Hematopoietic multipotent progenitor cell treated with erythropoietin and hydrocortisone succinate and interleukin-3 and kit ligand, for 8 days (in vitro differentiated cells): ENCODE results near the gene ARMH4.
"Not testable (repeated sequence)": the region's sequence is repeated elsewhere in the genome, so short reads cannot be mapped to it uniquely, and the experiment has no call there.

Experiments used
- DNase-seq: peaks from one replicate; pipeline ENCODE4 v3.0.0-alpha.2; 2015

ARMH4 gene

DNA sequence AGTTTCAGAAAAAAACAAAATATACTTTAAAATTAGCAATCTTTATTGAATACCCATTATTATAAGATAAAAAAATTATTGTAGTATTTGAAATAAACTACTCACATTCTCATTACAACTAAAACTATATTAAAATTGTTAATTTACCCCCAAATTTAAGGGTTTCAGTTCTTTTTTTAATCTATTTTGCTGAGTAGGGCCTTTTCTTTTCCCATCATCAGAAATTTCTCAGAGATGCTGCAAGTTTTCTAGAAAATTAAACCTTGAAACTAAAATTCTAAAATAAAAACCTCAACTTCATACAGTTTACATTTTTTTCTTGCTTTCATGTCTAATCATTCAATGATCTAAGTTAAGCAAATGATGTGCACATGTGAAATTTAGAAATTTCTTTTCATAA, 10.1 kb downstream of the ARMH4 start:
- DNase-seq, result no peak

- peak; percentile 42 for DNase-seq
Observed at GRCh38 chr14:58138714-58139482, 13.1 kb downstream of the ARMH4 start.

DNA sequence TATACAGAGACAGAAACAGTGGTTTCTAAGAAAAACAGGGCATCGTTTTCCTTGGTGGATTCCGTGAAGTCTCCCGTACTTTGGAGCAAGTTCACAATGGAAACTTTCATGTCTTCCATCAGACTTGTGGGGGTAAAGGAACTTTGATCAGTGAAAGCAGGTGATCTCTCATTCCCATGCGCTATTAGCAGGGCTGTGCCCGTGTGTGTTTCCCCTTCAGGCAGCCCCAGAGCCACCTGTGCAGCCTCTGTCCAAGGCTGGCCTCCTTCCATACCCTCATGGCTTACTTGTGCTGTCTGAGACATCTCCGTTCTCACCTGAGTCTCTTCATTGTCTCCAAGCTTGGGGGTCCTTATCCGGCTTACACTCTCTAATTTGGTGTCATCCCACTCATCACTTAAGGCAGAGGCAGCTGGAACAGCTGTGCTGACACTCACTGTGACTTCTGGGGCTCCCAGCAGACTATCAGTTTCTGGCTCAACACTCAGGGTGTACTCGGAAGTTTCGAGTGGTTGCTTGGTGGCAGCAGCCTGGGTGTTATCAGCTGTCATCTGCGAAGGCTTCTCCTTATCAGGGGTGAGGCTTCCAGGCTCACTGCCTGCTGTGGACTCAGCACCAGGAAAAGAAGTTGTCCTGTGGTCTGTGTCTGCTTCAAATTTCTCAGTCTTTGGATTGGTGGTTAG, 13.8 kb downstream of the ARMH4 start:
- DNase-seq, result peak; percentile 93

- no peak for DNase-seq
Observed at GRCh38 chr14:58133739-58134138, 18.3 kb downstream of the ARMH4 start.

GRCh38 chr14:58131386-58131785, 20.6 kb downstream of the ARMH4 start:
- peak; percentile 17 for DNase-seq

DNA sequence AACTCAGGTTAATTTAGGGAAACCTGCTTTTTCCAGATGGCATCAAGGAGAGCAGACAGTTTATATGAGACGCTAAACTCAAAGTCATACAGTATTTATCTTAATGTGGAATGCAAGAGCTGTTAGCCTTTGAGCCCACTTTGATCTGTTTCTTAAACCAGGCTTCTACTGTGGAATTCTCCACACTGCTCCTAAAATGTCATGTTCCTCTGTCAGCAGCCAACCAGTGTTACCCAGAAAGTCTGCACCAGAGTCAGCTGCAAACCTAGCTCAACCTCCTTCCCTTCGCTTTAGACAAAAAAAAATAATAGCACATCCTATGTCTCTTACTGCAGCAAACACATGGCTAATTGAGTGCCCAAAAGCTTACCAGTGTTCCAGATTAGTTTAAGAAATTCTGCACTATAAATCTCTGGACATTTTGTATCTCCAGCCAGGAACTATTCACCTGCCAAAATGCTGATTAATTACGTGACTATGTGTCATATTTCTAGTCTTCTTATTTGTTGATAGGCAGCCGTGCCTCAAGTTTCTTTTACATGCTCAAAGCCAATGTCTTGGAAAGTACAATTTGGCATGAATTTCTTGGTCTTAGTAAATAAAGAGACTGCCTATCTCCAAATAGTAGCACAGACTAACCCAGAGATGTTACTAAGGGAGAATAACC, 21.8 kb downstream of the ARMH4 start:
- DNase-seq, result no peak

DNA sequence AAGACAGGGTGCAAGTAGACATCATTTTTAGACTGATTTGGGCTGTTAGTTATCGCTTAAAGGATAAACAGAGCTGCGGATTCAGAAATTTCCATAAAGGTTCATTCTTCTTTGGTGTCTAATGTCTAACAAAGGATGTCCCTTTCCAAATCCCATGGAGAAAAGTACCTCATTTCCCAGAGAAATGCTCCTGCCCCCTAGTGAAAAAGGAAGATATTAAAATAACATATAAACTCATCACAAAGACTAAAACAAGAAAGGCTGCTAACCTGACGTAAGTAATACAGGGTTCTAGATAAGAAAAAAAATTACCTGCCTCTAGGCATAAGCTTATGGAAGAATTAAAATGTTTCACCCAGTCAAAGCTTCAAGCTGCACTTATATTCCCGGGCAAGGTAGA, 22.8 kb downstream of the ARMH4 start:
- DNase-seq, result no peak

GRCh38 chr14:58128416-58128815, 23.6 kb downstream of the ARMH4 start:
- no peak for DNase-seq

DNA sequence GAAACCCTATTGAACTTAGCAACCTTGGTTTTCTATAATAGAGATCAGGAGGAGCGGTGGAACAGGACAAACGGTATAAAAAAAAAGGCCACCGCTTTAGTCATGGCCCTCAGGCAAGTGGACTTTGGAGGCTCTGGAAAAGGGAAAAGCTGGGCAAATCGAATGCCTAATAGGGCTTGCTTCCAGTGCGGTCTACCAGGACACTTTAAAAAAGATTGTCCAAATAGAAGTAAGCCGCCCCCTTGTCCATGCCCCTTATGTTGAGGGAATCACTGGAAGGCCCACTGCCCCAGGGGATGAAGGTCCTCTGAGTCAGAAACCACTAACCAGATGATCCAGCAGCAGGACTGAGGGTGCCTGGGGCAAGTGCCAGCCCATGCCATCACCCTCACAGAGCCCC, 29.5 kb downstream of the ARMH4 start:
- DNase-seq, result not testable (repeated sequence)

- DNase-seq, result no peak
Observed at GRCh38 chr14:58121530-58122186, 30.4 kb downstream of the ARMH4 start.

GRCh38 chr14:58119381-58119780, 32.6 kb downstream of the ARMH4 start:
- no peak for DNase-seq

DNA sequence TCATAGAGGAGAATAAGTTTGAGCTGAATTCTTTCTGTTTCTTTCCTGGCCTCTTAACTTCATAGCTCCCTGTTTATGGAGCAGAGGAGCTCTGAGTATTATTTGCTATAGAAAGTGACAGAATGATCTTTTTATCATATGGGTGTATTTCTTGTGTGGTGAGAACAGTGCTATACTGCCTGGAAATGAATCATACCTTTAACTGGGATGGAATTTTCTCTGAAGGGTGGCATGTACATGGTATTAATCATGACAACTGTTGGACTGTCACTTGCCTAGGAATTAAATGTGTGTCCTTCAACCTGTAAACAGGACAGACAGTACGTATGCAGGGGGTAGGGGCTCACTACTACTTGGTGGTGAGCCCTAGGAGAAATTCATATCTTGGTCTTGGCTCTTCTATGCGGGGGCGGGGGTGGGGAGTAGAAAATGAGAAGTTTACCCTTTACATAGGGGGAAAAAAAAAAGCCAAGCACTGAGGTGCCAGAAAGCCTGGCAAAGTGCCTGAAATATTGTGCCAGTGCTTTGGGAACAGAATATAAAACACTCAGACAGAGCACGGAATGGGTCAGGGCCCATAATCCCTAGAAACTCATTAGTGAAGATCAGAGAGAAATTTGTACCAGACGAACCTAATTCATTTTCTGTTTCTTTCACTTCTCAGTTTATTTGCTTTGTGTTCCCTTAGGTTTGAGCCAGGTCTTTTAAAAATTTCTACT, 33.8 kb downstream of the ARMH4 start:
- DNase-seq, result no peak

DNA sequence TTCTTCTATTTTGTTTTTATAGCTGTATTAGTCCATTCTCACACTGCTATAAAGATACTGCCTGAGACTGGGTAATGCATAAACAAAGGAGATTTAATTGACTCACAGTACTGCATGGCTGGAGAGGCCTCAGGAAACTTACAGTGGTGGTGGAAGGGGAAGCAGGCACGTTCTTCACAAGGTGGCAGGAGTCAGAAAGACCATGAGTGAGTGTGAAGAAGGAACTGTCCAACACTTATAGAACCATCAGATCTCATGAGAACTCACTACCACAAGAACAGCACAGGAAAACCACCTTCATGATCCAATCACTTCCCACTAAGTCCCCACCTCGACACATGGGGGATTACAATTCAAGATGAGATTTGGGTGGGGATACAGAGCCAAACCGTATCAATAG, 42.3 kb downstream of the ARMH4 start:
- DNase-seq, result no peak

GRCh38 chr14:58108717-58109116, 43.3 kb downstream of the ARMH4 start:
- DNase-seq, result no peak

DNA sequence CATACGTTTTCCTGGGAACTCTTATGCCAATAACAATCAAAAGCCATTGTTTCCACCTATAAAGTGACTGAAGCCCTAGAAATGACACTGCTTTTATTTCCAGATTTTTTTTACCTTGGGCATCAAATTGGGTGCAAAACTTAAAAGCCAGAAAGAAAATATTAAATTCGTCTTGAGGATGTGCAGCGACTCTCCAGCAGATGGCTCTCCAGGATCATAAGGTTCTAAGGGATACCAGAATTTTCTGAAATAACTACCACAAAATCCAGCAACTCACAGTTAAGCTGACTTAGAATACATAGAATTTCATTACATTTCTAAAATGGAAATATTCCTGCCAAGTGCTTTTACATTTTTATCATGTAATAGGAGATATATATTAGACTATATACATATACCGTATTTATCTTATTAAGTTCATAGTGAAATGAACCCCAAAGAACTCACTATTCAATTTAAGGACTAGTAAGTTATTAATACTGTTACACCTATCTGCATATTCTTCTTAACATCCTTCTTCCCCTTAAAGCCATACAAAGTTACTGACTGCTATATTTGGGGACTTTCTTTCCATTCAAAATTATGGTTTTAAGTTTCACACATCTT, 44.0 kb downstream of the ARMH4 start:
- DNase-seq, result peak; percentile 75

GRCh38 chr14:58107041-58107440, 45.0 kb downstream of the ARMH4 start:
- no peak for DNase-seq

DNA sequence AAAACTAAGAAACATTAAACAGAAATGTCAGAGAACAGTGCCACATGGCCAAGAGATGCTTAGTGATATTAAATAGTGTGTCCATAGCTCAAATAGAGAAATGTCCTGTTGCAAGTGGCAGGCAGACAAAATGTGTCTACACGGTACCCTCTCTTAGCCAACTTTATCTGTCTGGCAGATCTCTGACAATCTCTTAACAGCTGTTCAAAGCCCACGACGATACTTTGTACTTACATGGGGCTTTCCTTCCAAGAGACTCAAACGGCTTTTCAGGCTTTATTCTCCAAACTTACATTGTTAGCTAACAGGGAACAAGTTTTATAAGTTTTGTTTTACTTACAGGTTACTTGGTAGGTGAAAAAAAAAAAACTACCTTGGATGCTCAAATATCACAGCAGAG, 45.6 kb downstream of the ARMH4 start:
- no peak for DNase-seq

DNA sequence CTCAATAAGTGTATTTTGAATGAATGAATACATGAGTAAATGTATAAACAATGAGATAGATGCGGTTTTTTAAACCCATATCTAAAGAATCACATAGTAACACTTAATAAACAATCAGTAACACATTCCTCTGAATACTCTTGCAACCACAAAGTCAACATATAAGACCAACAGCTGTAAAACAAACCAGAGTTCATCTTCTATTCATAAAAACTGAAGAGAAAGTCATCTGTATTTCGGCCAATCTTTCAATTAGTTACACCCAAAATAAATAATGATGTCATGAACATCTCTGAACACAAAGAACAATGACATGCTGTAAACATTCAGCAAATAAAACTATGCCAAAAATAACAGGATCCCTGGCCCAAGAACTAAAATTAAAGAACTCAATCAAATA, 47.2 kb downstream of the ARMH4 start:
- DNase-seq, result no peak

GRCh38 chr14:58100735-58101368, 51.2 kb downstream of the ARMH4 start:
- no peak for DNase-seq

- no peak for DNase-seq
Observed at GRCh38 chr14:58099682-58100081, 52.3 kb downstream of the ARMH4 start.

GRCh38 chr14:58098507-58098906, 53.5 kb downstream of the ARMH4 start:
- no peak for DNase-seq

GRCh38 chr14:58096731-58097130, 55.3 kb downstream of the ARMH4 start:
- no peak for DNase-seq
